Measurements from ENCODE around the gene DHX8.

- TF ChIP-seq, protein P1, sequence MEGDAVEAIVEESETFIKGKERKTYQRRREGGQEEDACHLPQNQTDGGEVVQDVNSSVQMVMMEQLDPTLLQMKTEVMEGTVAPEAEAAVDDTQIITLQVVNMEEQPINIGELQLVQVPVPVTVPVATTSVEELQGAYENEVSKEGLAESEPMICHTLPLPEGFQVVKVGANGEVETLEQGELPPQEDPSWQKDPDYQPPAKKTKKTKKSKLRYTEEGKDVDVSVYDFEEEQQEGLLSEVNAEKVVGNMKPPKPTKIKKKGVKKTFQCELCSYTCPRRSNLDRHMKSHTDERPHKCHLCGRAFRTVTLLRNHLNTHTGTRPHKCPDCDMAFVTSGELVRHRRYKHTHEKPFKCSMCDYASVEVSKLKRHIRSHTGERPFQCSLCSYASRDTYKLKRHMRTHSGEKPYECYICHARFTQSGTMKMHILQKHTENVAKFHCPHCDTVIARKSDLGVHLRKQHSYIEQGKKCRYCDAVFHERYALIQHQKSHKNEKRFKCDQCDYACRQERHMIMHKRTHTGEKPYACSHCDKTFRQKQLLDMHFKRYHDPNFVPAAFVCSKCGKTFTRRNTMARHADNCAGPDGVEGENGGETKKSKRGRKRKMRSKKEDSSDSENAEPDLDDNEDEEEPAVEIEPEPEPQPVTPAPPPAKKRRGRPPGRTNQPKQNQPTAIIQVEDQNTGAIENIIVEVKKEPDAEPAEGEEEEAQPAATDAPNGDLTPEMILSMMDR (conservative IDR thresholded peaks at IDR 0.05; ENCODE audit: low read length): no peak
- TF ChIP-seq EZH2phosphoT487 (IDR thresholded peaks at IDR 0.05; ENCODE audit: borderline replicate concordance): no peak
Measured at GRCh38 chr17:43434902-43435319, 48.9 kb upstream of the DHX8 start.

Data from Loucy (cell line).